Activated B cell treated with CpG ODN at 0.5 μM for 24 hours (primary cell): ENCODE results near the gene MS4A18. TPM values are rescaled to one million over a fixed set of nuclear protein-coding genes. Genes with fewer than 3 reads are reported as not detected.

Experiments used
- ATAC-seq: fragments of 200-7000 bp; cut with Tn5 transposase; one replicate; pipeline ENCODE4 v1.10.0; 2021; ENCODE audit warnings: low read depth, mild to moderate bottlenecking, moderate library complexity
- CTCF ChIA-PET: fragments of 350-600 bp; sonication (Branson Sonifier 250); formaldehyde crosslinking; loops from one replicate; lab custom pipeline; 2021; ENCODE audit warnings: antibody characterized with exemption; lab: Charles Lee
- POLR2A ChIA-PET: fragments of 350-600 bp; sonication (Branson Sonifier 250); formaldehyde crosslinking; loops from one replicate; lab custom pipeline; 2021; ENCODE audit warnings: antibody characterized with exemption; lab: Charles Lee
- DNase-seq: peaks from one replicate; pipeline ENCODE4 v3.0.0; 2022
- H3K27ac Mint-ChIP-seq: one replicate; pipeline ENCODE4 v1.8.0; 2020; ENCODE audit warnings: mixed read lengths
- H3K27me3 Mint-ChIP-seq: one replicate; pipeline ENCODE4 v1.8.0; 2021; ENCODE audit warnings: mixed read lengths
- H3K36me3 Mint-ChIP-seq: one replicate; pipeline ENCODE4 v1.8.0; 2021; ENCODE audit warnings: low read depth, mixed read lengths
- H3K4me1 Mint-ChIP-seq: one replicate; pipeline ENCODE4 v1.8.0; 2021; ENCODE audit warnings: mixed read lengths
- H3K4me3 Mint-ChIP-seq: one replicate; pipeline ENCODE4 v1.8.0; 2020; ENCODE audit warnings: mild to moderate bottlenecking, mixed read lengths
- H3K9me3 Mint-ChIP-seq: one replicate; pipeline ENCODE4 v1.8.0; 2020; ENCODE audit warnings: mixed read lengths
- intact Hi-C: fragments of 100-400 bp; cut with micrococcal nuclease; formaldehyde crosslinking; loops from one replicate; pipeline ENCODE4 v1.15.1; 2024
- total RNA-seq: library from RNA; stranded (reverse); gene quantifications from 2 replicates; pipeline ENCODE4 v1.2.3, GENCODE V29; 2022
- TF ChIP-seq, protein P1 (sequence below): fragments of 200-600 bp; IDR thresholded peaks from one replicate; pipeline ENCODE4 v1.8.0; 2022; ENCODE audit warnings: antibody characterized with exemption, mild to moderate bottlenecking

MS4A18 gene
- total RNA-seq, 1 donor from 2014 or later: not detected

DNA sequence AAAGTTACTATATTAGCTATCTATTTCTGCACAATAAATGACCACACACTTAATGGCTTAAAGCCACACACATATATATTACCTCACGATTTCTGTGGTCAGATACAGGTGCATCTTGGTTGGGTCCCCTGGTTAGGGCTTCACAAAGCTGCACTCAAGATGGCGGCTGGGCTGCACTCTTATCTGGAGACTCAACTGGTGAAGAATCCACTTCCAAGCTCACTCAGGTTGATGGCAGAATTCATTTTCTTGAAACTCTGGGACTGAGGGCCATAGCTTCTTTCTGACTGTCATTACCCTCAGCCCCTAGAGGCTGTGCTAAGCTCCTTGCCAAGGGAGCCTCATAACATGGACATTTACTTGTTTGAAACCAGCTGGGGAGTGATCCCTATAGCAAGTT, 55.5 kb downstream of the MS4A18 start:
- Mint-ChIP-seq H3K27ac (no peak overlapping the region), H3K27me3 (peaks cover 2% of the 10 kb centered on the region), H3K36me3 (no peaks in the 10 kb centered on the region), H3K4me1 (peaks cover 7% of the 10 kb centered on the region), H3K4me3 (no peak overlapping the region), H3K9me3 (no peaks in the 10 kb centered on the region)
- ATAC-seq: no peak
- no peak for DNase-seq
- TF ChIP-seq, protein P1, sequence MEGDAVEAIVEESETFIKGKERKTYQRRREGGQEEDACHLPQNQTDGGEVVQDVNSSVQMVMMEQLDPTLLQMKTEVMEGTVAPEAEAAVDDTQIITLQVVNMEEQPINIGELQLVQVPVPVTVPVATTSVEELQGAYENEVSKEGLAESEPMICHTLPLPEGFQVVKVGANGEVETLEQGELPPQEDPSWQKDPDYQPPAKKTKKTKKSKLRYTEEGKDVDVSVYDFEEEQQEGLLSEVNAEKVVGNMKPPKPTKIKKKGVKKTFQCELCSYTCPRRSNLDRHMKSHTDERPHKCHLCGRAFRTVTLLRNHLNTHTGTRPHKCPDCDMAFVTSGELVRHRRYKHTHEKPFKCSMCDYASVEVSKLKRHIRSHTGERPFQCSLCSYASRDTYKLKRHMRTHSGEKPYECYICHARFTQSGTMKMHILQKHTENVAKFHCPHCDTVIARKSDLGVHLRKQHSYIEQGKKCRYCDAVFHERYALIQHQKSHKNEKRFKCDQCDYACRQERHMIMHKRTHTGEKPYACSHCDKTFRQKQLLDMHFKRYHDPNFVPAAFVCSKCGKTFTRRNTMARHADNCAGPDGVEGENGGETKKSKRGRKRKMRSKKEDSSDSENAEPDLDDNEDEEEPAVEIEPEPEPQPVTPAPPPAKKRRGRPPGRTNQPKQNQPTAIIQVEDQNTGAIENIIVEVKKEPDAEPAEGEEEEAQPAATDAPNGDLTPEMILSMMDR: no peak
- ChIA-PET POLR2A (interaction anchor here (0.6 kb wide), 1 partner anchor 139 kb away, joined by 3 read pairs; no protein-coding TSS in a partner anchor), CTCF (interaction anchor here (1.5 to 8.4 kb wide), 2 partner anchors 16 to 51 kb away, joined by 3 to 86 read pairs; no protein-coding TSS in a partner anchor)
- intact Hi-C loops: no loop called here

GRCh38 chr11:60780774-60781173, 56.3 kb downstream of the MS4A18 start:
- TF ChIP-seq, protein P1: no peak
- intact Hi-C loops: no loop called here
- H3K9me3 Mint-ChIP-seq: no peaks in the 10 kb centered on the region
- ChIA-PET POLR2A (no interaction called here), CTCF (interaction anchor here (0.9 to 1.5 kb wide), 2 partner anchors 18 to 50 kb away, joined by 3 read pairs; no protein-coding TSS in a partner anchor)
- peaks cover 1% of the 10 kb centered on the region for H3K4me1 Mint-ChIP-seq
- peaks cover 3% of the 10 kb centered on the region for H3K27me3 Mint-ChIP-seq
- DNase-seq: no peak
- no peak for ATAC-seq
- H3K27ac Mint-ChIP-seq: no peak overlapping the region
- H3K36me3 Mint-ChIP-seq: no peaks in the 10 kb centered on the region
- no peak overlapping the region for H3K4me3 Mint-ChIP-seq

- POLR2A ChIA-PET: no interaction called here
- Mint-ChIP-seq H3K36me3 (no peaks in the 10 kb centered on the region), H3K27me3 (peaks cover 3% of the 10 kb centered on the region), H3K27ac (no peak overlapping the region), H3K9me3 (no peaks in the 10 kb centered on the region), H3K4me3 (no peak overlapping the region), H3K4me1 (no peaks in the 10 kb centered on the region)
- TF ChIP-seq, protein P1: no peak
- CTCF ChIA-PET: interaction anchor here (0.9 to 1.5 kb wide), 2 partner anchors 19 to 49 kb away, joined by 3 read pairs; no protein-coding TSS in a partner anchor
- DNase-seq (no peak), ATAC-seq (no peak)
- intact Hi-C loops: no loop called here
These were observed 56.9 kb downstream of the MS4A18 start for GRCh38 chr11:60781286-60781980.

DNA sequence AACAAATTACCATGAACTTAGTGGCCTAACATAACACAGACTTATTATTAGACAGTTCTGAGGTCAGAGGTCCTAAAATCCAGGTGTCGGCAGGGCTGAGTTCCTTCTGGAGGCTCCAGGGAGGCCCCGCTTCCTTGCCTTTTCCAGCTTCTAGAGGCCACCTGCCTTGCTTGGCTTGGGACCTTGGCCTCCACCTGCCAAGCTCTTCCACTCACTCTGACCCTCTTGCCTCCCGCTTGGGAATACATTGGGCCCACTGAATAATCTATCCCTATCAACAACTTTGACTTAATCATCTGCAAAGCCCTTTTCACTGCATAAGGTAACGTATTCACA, 57.4 kb downstream of the MS4A18 start:
- TF ChIP-seq, protein P1: no peak
- DNase-seq: no peak
- no peak for ATAC-seq
- Mint-ChIP-seq H3K36me3 (no peaks in the 10 kb centered on the region), H3K4me3 (no peak overlapping the region), H3K27ac (no peak overlapping the region), H3K27me3 (peaks cover 3% of the 10 kb centered on the region), H3K9me3 (no peaks in the 10 kb centered on the region), H3K4me1 (no peaks in the 10 kb centered on the region)
- intact Hi-C loops: no loop called here
- ChIA-PET CTCF (no interaction called here), POLR2A (no interaction called here)

DNA sequence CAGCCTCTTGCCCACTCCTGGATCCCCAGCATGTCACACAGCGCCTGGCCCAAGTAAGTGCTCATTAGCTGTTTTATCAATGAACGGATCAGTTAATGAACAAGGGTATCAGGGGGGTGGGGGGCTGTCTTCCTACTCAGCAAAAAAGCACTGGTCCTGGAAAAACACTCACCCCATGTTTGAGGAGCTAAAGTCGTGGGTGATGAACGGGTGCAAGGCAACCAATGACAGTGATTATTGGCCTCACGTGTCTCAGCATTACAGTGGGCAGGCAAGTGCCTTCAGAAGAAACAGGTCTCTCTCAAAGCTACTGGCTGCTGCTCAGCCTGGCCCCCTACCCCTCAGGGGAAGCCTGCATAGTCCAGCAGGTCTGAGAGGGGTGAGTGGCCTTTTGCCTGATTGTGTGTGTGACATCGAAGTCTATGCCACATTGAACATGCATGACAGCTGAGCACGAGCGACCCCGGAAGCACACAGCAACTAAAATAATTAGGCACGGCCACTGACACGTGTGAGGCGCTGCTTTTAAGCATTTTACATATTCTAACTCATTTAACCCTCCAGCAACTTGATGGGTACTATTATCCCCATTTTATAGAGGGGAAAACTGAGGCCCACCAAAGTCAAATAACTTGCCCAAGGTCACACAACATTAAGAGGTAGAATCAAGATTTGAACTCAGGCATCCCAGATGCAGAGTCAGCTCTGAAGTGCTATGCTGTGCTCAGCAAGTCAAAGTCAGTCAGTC, 58.0 kb downstream of the MS4A18 start:
- Mint-ChIP-seq H3K27me3 (peaks cover 3% of the 10 kb centered on the region), H3K4me3 (no peak overlapping the region), H3K9me3 (no peaks in the 10 kb centered on the region), H3K4me1 (no peaks in the 10 kb centered on the region), H3K36me3 (no peaks in the 10 kb centered on the region), H3K27ac (no peak overlapping the region)
- TF ChIP-seq, protein P1: no peak
- ATAC-seq (no peak), DNase-seq (no peak)
- intact Hi-C loops: no loop called here
- ChIA-PET POLR2A (no interaction called here), CTCF (no interaction called here)
